AG10803 (cell line): ENCODE results near the gene HIPK3.

Source experiments
- DNase-seq: peaks from one replicate; pipeline ENCODE4 v3.0.0; 2010; ENCODE audit warnings: low read depth
- H3K4me3 ChIP-seq: 2 replicates; pipeline ENCODE4 v1.5.1; 2011; ENCODE audit warnings: mild to moderate bottlenecking, low read length, control low read depth
- CTCF ChIP-seq: conservative IDR thresholded peaks from 2 replicates; pipeline ENCODE4 v1.5.1; 2011; ENCODE audit warnings: mild to moderate bottlenecking, low read length, control low read depth, inconsistent platforms

HIPK3 gene

GRCh38 chr11:33375236-33375635 lies 118.1 kb downstream of the HIPK3 start:
- DNase-seq: no peak
- H3K4me3 ChIP-seq: peak overlapping the region; percentile 72
- no peak for TF ChIP-seq CTCF

- peak; percentile 45 for DNase-seq
Measured at GRCh38 chr11:33375688-33376311, 118.6 kb downstream of the HIPK3 start, which contains the start of gene KIAA1549L. KIAA1549L (plus strand) TSS chr11:33376108.

GRCh38 chr11:33376331-33377310 lies 119.4 kb downstream of the HIPK3 start:
- peak overlapping the region; percentile 72 for H3K4me3 ChIP-seq
- no peak for TF ChIP-seq CTCF
- peak; percentile 30 for DNase-seq

More at GRCh38 chr11:33375688-33376311, 118.6 kb downstream of the HIPK3 start, which contains the start of gene KIAA1549L:
- TF ChIP-seq CTCF: no peak; the same call in 1 of the 2 replicates
- H3K4me3 ChIP-seq: peak within 1 kb of the TSS; percentile 72

- H3K4me3 ChIP-seq: peak overlapping the region; percentile 72
- TF ChIP-seq CTCF: no peak
- DNase-seq: peak; percentile 56
Measured at GRCh38 chr11:33377412-33378370, 120.5 kb downstream of the HIPK3 start.

GRCh38 chr11:33379947-33380346 lies 122.8 kb downstream of the HIPK3 start:
- no peak for TF ChIP-seq CTCF
- DNase-seq: no peak
- no peak overlapping the region for H3K4me3 ChIP-seq

- no peak for DNase-seq
- no peak overlapping the region for H3K4me3 ChIP-seq
- TF ChIP-seq CTCF: no peak
Measured at GRCh38 chr11:33383075-33383919, 126.1 kb downstream of the HIPK3 start.
